ENCODE results near the gene USP49.

DNA sequence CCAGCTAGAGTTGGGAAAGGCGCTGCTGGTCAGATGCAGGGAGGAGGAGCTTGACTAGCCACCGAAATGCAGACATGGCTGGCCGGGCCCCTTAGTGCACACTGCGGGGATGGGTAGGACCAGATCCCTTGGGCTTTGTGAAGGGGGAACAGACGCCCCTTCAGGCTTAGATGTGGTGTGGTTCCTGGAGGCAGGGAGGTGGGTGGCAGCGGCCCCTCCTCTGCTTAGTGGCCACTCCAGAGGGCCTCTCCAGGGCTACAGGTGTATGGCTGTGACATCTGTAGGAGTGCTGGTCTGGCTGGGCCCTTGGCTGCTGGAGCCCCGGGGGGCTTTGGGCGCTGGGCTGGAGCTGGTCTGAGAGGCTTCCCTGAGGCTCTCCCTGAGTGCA is 40.5 kb upstream of the USP49 start:
- TF ChIP-seq GATA2 (IDR thresholded peaks at IDR 0.05; ENCODE audit: low read depth, low read length) (no peak), GATA3 (IDR thresholded peaks at IDR 0.05; ENCODE audit: low read depth, low read length) (no peak)
